Astrocyte of the spinal cord (primary cell): ENCODE results near the gene CCDC78.

Experiments
- DNase-seq: peaks from one replicate; pipeline ENCODE4 v3.0.0; 2011; ENCODE audit warnings: low read depth, low spot score
- H3K4me3 ChIP-seq: 2 replicates; pipeline ENCODE4 v1.5.1; 2011; ENCODE audit warnings: low read depth, mild to moderate bottlenecking, low read length, moderate library complexity
- CTCF ChIP-seq: IDR thresholded peaks from 2 replicates; pipeline ENCODE4 v1.5.1; 2012; ENCODE audit warnings: low read depth, mild to moderate bottlenecking, low read length, inconsistent platforms
- in situ Hi-C: cut with HindIII; loops from 2 replicates; pipeline ENCODE4 v1.10.0; 2017; ENCODE audit warnings: low sequenced_read_pairs

CCDC78 gene

GRCh38 chr16:751152-752006, 25.1 kb upstream of the CCDC78 start:
- DNase-seq, result no peak
- no peak for TF ChIP-seq CTCF
- in situ Hi-C loops, result no loop called here
- no peak overlapping the region for H3K4me3 ChIP-seq

GRCh38 chr16:750485-750884, 24.2 kb upstream of the CCDC78 start:
- no peak for TF ChIP-seq CTCF
- in situ Hi-C loops, result no loop called here
- H3K4me3 ChIP-seq, result no peak overlapping the region
- DNase-seq, result no peak

GRCh38 chr16:749010-749409, 22.8 kb upstream of the CCDC78 start:
- in situ Hi-C loops, result no loop called here
- DNase-seq, result peak; percentile 28
- no peak for TF ChIP-seq CTCF
- H3K4me3 ChIP-seq, result no peak overlapping the region

GRCh38 chr16:747978-748746, 21.9 kb upstream of the CCDC78 start:
- in situ Hi-C loops, result no loop called here
- no peak overlapping the region for H3K4me3 ChIP-seq

GRCh38 chr16:746637-747036, 20.4 kb upstream of the CCDC78 start:
- in situ Hi-C loops, result no loop called here
- DNase-seq, result no peak
- no peak overlapping the region for H3K4me3 ChIP-seq
- no peak for TF ChIP-seq CTCF

More at GRCh38 chr16:747978-748746, 21.9 kb upstream of the CCDC78 start:
- DNase-seq, result no peak
- TF ChIP-seq CTCF, result no peak

- no peak overlapping the region for H3K4me3 ChIP-seq
- in situ Hi-C loops, result no loop called here
- TF ChIP-seq CTCF, result peak; percentile 39
- no peak for DNase-seq
Measured at GRCh38 chr16:745739-746138, 19.5 kb upstream of the CCDC78 start.
